B cell (primary cell): ENCODE measurements around the gene OLIG2. TPM values are rescaled to one million over a fixed set of nuclear protein-coding genes. Genes with fewer than 3 reads are reported as not detected.

Source experiments
- ATAC-seq: fragments of 200-7000 bp; cut with Tn5 transposase; one replicate; pipeline ENCODE4 v1.10.0; 2021; ENCODE audit warnings: low read depth, mild to moderate bottlenecking, moderate number of reproducible peaks, moderate library complexity
- CTCF ChIA-PET: fragments of 350-600 bp; sonication (Branson Sonifier 250); formaldehyde crosslinking; loops from one replicate; lab custom pipeline; 2021; ENCODE audit warnings: antibody characterized with exemption, inconsistent platforms; lab: Charles Lee
- POLR2A ChIA-PET: fragments of 350-600 bp; sonication (Branson Sonifier 250); formaldehyde crosslinking; loops from one replicate; lab custom pipeline; 2021; ENCODE audit warnings: antibody characterized with exemption; lab: Charles Lee
- DNase-seq: peaks from one replicate; pipeline ENCODE4 v3.0.0; 2013
- H2AFZ ChIP-seq: 2 replicates; pipeline ENCODE4 v1.6.1; 2012; ENCODE audit warnings: mild to moderate bottlenecking, low read depth, low read length; ENCODE audit not compliant: insufficient read depth, poor library complexity, severe bottlenecking
- H3K27ac ChIP-seq, 2 donors: 1 replicate in 1 of 2; 2 replicates in 1 of 2; pipeline ENCODE4 v1.5.1; 2012 to 2013; ENCODE audit warnings: low read length in 2 of 2, mild to moderate bottlenecking in 2 of 2, moderate library complexity in 1 of 2
- H3K27me3 ChIP-seq, 4 experiments: fragments of 200-600 bp in 1 of 4; sonication (generic) in 1 of 4; replicated peaks in 1 of 4; 1 replicate in 2 of 4; 2 replicates in 2 of 4; pipeline versions ENCODE4 v1.6.1 to v1.7.0; 2013 to 2016; ENCODE audit warnings: low read length in 3 of 4, mild to moderate bottlenecking in 2 of 4, mixed read lengths in 1 of 4, moderate library complexity in 1 of 4; ENCODE audit not compliant: insufficient read depth in 4 of 4, control insufficient read depth in 3 of 4; ENCODE audit errors: control extremely low read depth in 1 of 4
- H3K36me3 ChIP-seq, 2 experiments: replicated peaks in 1 of 2; 1 replicate in 1 of 2; 2 replicates in 1 of 2; pipeline versions ENCODE4 v1.6.1 to v1.7.1; 2013; ENCODE audit warnings: low read length in 1 of 2; ENCODE audit not compliant: insufficient read depth in 2 of 2, control insufficient read depth in 1 of 2; ENCODE audit errors: control extremely low read depth in 1 of 2, extremely low read depth in 1 of 2
- H3K4me1 ChIP-seq, 2 donors: fragments of 200-600 bp in 1 of 2; sonication (generic) in 1 of 2; 1 replicate in 1 of 2; 2 replicates in 1 of 2; pipeline versions ENCODE4 v1.5.1 to v1.6.1; 2013 to 2017; ENCODE audit warnings: low read length in 2 of 2; ENCODE audit not compliant: control insufficient read depth in 2 of 2, insufficient read depth in 2 of 2
- H3K4me2 ChIP-seq: replicated peaks from 2 replicates; pipeline ENCODE3; 2012; ENCODE audit warnings: mild to moderate bottlenecking, low read depth, low read length; ENCODE audit not compliant: poor library complexity, severe bottlenecking
- H3K4me3 ChIP-seq, 5 experiments: fragments of 200-600 bp in 1 of 5; sonication (generic) in 1 of 5; 1 replicate in 3 of 5; 2 replicates in 2 of 5; pipeline versions ENCODE4 v1.5.1 to v1.7.0; 2011 to 2016; ENCODE audit warnings: low read length in 4 of 5, mild to moderate bottlenecking in 4 of 5, low read depth in 2 of 5, control low read depth in 1 of 5, moderate library complexity in 1 of 5; ENCODE audit not compliant: insufficient read depth in 1 of 5; ENCODE audit errors: control extremely low read depth in 1 of 5, extremely low read depth in 1 of 5
- H3K79me2 ChIP-seq: fragments of 200-600 bp; sonication (generic); one replicate; pipeline ENCODE4 v1.6.0; 2016; ENCODE audit warnings: low read length; ENCODE audit not compliant: control insufficient read depth, insufficient read depth
- H3K9ac ChIP-seq: fragments of 200-600 bp; sonication (generic); 2 replicates; pipeline ENCODE4 v1.6.1; 2017; ENCODE audit warnings: mild to moderate bottlenecking, low read length, moderate library complexity
- H3K9me3 ChIP-seq, 3 donors: one replicate each; pipeline versions ENCODE4 v1.6.1 to v1.7.1; 2013; ENCODE audit warnings: low read length in 2 of 3; ENCODE audit not compliant: control insufficient read depth in 2 of 3, insufficient read depth in 1 of 3; ENCODE audit errors: control extremely low read depth in 1 of 3
- H4K20me1 ChIP-seq: 2 replicates; pipeline ENCODE4 v1.6.0; 2012; ENCODE audit warnings: mild to moderate bottlenecking, low read length; ENCODE audit not compliant: insufficient read depth, control insufficient read depth, poor library complexity, severe bottlenecking
- H3K27ac Mint-ChIP-seq: one replicate; pipeline ENCODE4 v1.8.0; 2021; ENCODE audit warnings: mixed read lengths
- H3K27me3 Mint-ChIP-seq: one replicate; pipeline ENCODE4 v1.8.0; 2021; ENCODE audit warnings: mixed read lengths
- H3K4me1 Mint-ChIP-seq: one replicate; pipeline ENCODE4 v1.8.0; 2021; ENCODE audit warnings: mixed read lengths
- H3K4me3 Mint-ChIP-seq: one replicate; pipeline ENCODE4 v1.8.0; 2021; ENCODE audit warnings: mixed read lengths
- H3K9me3 Mint-ChIP-seq: one replicate; pipeline ENCODE4 v1.8.0; 2022; ENCODE audit warnings: mixed read lengths; ENCODE audit not compliant: insufficient read depth
- EZH2 ChIP-seq: IDR thresholded peaks from 2 replicates; pipeline ENCODE4 v1.6.1; 2012; ENCODE audit warnings: borderline replicate concordance, low read depth, mild to moderate bottlenecking, moderate library complexity, low read length; ENCODE audit not compliant: insufficient read depth, poor library complexity, severe bottlenecking
- WGBS: methylation state at CpG from one replicate; pipeline ENCODE4 v1.1.5; 2013; ENCODE audit warnings: missing lambda C conversion rate; ENCODE audit not compliant: insufficient coverage; 5-methylcytosine and 5-hydroxymethylcytosine counted together
- intact Hi-C: fragments of 100-400 bp; cut with micrococcal nuclease; formaldehyde crosslinking; loops from one replicate; pipeline ENCODE4 v1.10.0; 2022
- polyA plus RNA-seq: library from polyadenylated mRNA; depleted of rRNA; stranded (reverse); fragments of >200 nt; gene quantifications from 2 replicates; pipeline ENCODE4 v1.2.3, GENCODE V29; 2012
- total RNA-seq, 2 donors: library from RNA; stranded (reverse); fragments of 120-200 nt in 1 of 2; gene quantifications; 1 replicate in 1 of 2; 2 replicates in 1 of 2; pipeline versions ENCODE4 v1.2.3 to v1.2.4, GENCODE V29; 2013 to 2022
- TF ChIP-seq, protein P1 (sequence below): fragments of 200-600 bp; IDR thresholded peaks from one replicate; pipeline ENCODE4 v1.8.0; 2022; ENCODE audit warnings: antibody characterized with exemption, mild to moderate bottlenecking

Gene OLIG2
- total and polyA plus RNA-seq, 2 donors (not counting 1 experiment from before 2014, with no cell fraction given): not detected

DNA sequence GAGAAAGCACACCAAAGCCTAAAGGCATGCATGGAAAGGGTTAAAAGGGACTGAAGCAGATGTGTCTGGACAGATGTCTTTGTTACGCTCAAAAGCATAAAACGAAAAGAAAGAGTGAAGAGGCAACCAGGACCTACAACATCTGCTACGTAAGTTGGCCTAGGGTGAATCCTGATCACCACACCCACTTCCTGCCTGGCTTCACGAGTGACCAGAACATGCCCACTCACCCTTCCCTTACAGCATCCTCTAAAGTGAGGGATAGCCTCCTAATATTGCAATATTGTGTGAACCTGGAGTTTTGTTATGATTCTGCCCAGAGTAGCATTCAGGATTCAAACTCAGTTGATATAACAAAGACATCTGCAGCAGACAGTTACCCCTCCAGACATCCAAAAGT is 10.6 kb upstream of the OLIG2 start:
- ATAC-seq (no peak), DNase-seq (no peak)
- WGBS: 84% methylated on average over 3 of the region's 4 CpGs
- TF ChIP-seq, protein P1, sequence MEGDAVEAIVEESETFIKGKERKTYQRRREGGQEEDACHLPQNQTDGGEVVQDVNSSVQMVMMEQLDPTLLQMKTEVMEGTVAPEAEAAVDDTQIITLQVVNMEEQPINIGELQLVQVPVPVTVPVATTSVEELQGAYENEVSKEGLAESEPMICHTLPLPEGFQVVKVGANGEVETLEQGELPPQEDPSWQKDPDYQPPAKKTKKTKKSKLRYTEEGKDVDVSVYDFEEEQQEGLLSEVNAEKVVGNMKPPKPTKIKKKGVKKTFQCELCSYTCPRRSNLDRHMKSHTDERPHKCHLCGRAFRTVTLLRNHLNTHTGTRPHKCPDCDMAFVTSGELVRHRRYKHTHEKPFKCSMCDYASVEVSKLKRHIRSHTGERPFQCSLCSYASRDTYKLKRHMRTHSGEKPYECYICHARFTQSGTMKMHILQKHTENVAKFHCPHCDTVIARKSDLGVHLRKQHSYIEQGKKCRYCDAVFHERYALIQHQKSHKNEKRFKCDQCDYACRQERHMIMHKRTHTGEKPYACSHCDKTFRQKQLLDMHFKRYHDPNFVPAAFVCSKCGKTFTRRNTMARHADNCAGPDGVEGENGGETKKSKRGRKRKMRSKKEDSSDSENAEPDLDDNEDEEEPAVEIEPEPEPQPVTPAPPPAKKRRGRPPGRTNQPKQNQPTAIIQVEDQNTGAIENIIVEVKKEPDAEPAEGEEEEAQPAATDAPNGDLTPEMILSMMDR: no peak
- no peak for TF ChIP-seq EZH2
- Histone ChIP-seq H3K4me1 (peaks cover 0 to 10% of the 10 kb centered on the region in 2 donors), H3K36me3 (no peaks in the 10 kb centered on the region), H3K27ac (no peak overlapping the region), H3K9ac (no peak overlapping the region), H3K4me3 (no peak overlapping the region), H3K4me2 (no peak overlapping the region), H3K9me3 (peaks cover 0 to 2% (median 0%) of the 10 kb centered on the region in 3 donors), H3K79me2 (no peaks in the 10 kb centered on the region), H4K20me1 (no peaks in the 10 kb centered on the region), H3K27me3 (peaks cover 0 to 52% (median 16%) of the 10 kb centered on the region in 4 experiments), H2AFZ (no peak overlapping the region)
- H3K27ac Mint-ChIP-seq: no peak overlapping the region
- H3K4me3 Mint-ChIP-seq: no peak overlapping the region
- intact Hi-C loops: no loop called here
- ChIA-PET CTCF (no interaction called here), POLR2A (no interaction called here)
- H3K4me1 Mint-ChIP-seq: peaks cover 7% of the 10 kb centered on the region
- peaks cover 81% of the 10 kb centered on the region for H3K27me3 Mint-ChIP-seq
- H3K9me3 Mint-ChIP-seq: no peaks in the 10 kb centered on the region

DNA sequence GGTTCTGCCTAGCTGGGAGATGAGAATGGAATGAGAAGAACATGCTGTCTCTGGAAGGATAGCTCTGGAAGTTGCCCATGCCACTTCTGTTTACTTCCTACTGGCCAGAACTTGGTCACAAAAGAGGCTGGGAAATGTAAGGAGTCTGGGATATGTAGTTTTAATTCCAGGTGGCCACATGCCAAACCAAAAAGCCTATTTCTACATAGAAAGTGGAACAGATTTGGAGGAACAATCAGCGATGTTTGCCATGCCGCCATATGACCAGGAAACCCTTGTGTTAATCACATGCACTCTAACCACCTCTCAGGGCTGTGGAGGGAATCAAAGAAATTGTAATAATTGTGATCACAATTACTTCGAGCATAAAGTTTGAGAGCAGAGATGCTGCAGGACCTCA is 10.0 kb upstream of the OLIG2 start:
- DNase-seq (no peak), ATAC-seq (no peak)
- Histone ChIP-seq H3K4me1 (peaks cover 0 to 14% of the 10 kb centered on the region in 2 donors), H3K9me3 (peaks cover 0 to 2% (median 0%) of the 10 kb centered on the region in 3 donors), H3K9ac (no peak overlapping the region), H3K4me3 (no peak overlapping the region), H3K79me2 (no peaks in the 10 kb centered on the region), H3K36me3 (no peaks in the 10 kb centered on the region), H2AFZ (no peak overlapping the region), H3K27me3 (peaks cover 0 to 52% (median 19%) of the 10 kb centered on the region in 4 experiments), H3K27ac (no peak overlapping the region), H4K20me1 (no peaks in the 10 kb centered on the region), H3K4me2 (no peak overlapping the region)
- H3K27ac Mint-ChIP-seq: no peak overlapping the region
- ChIA-PET POLR2A (no interaction called here), CTCF (no interaction called here)
- no peaks in the 10 kb centered on the region for H3K9me3 Mint-ChIP-seq
- peaks cover 11% of the 10 kb centered on the region for H3K4me1 Mint-ChIP-seq
- no CpG with 5 or more reads among the region's 3 CpGs for WGBS
- no peak overlapping the region for H3K4me3 Mint-ChIP-seq
- intact Hi-C loops: no loop called here
- peaks cover 80% of the 10 kb centered on the region for H3K27me3 Mint-ChIP-seq
- TF ChIP-seq EZH2: no peak
- TF ChIP-seq, protein P1: no peak
